ENCODE measurements around the gene DGKQ.

GRCh38 chr4:973431-974397 lies at the start of gene DGKQ:
- TF ChIP-seq YY1 (IDR thresholded peaks at IDR 0.05; ENCODE audit: insufficient read depth, insufficient read length) (no peak), ZNF274 (IDR thresholded peaks at IDR 0.05; ENCODE audit: low read depth, low read length) (no peak)

Data from NT2/D1 (cell line).